Immature natural killer cell (primary cell): ENCODE data around the gene METTL18. TPM values are rescaled to one million over a fixed set of nuclear protein-coding genes. Genes with fewer than 3 reads are reported as not detected.

Source experiments
- DNase-seq, 3 donors: peaks; one replicate each; pipeline ENCODE4 v3.0.0; 2022; ENCODE audit warnings: mixed read lengths in 1 of 3
- H3K27ac Mint-ChIP-seq, 6 donors: one replicate each; pipeline ENCODE4 v1.8.0; 2020; ENCODE audit warnings: mixed read lengths in 6 of 6, mild to moderate bottlenecking in 5 of 6, inconsistent platforms in 4 of 6, moderate library complexity in 3 of 6
- H3K27me3 Mint-ChIP-seq, 3 donors: one replicate each; pipeline ENCODE4 v1.8.0; 2020 to 2021; ENCODE audit warnings: low read depth in 3 of 3, mild to moderate bottlenecking in 3 of 3, mixed read lengths in 3 of 3, moderate library complexity in 3 of 3, inconsistent platforms in 1 of 3
- H3K36me3 Mint-ChIP-seq, 3 donors: one replicate each; pipeline ENCODE4 v1.8.0; 2020; ENCODE audit warnings: mixed read lengths in 3 of 3, inconsistent platforms in 2 of 3, mild to moderate bottlenecking in 2 of 3
- H3K4me1 Mint-ChIP-seq, 2 donors: one replicate each; pipeline ENCODE4 v1.8.0; 2020; ENCODE audit warnings: inconsistent platforms in 2 of 2, mild to moderate bottlenecking in 2 of 2, mixed read lengths in 2 of 2, moderate library complexity in 1 of 2
- H3K4me3 Mint-ChIP-seq, 5 donors: one replicate each; pipeline ENCODE4 v1.8.0; 2020; ENCODE audit warnings: mild to moderate bottlenecking in 5 of 5, mixed read lengths in 5 of 5, inconsistent platforms in 3 of 5, moderate library complexity in 3 of 5
- H3K9me3 Mint-ChIP-seq, 6 donors: one replicate each; pipeline ENCODE4 v1.8.0; 2020; ENCODE audit warnings: mild to moderate bottlenecking in 6 of 6, mixed read lengths in 6 of 6, inconsistent platforms in 4 of 6, moderate library complexity in 3 of 6
- polyA plus RNA-seq, 3 donors: library from polyadenylated mRNA; unstranded; fragments of 300-500 nt; fragmentation: Illumina TruSeq; gene quantifications; one replicate each; pipeline ENCODE4 v1.2.3, GENCODE V29; 2021

The METTL18 gene
- polyA plus RNA-seq, 3 donors from 2014 or later = 18.8 to 27.3 (median 22.7) TPM

DNA sequence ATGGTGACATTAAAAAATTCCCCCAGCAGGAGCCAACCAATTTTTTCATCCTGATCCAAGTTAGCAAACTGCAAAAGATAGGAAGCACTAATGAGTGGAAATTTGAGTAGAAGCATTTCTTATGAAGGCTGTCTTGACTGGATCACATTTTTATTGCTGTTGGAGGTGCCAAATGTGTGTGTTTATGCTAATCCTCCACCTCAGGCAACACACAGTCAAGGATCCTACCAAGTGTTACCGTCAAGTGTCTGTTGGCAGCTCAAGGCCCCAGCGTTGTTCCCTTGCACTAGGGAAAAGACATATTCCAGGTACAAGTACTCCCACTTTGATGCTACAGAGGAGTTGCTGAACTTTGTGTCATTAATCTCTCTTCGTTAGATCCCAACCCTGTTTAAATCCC lies 18.3 kb downstream of the METTL18 start:
- Mint-ChIP-seq H3K36me3 (no peaks in the 10 kb centered on the region), H3K4me1 (no peaks in the 10 kb centered on the region), H3K4me3 (no peak overlapping the region), H3K27me3 (peaks cover 0 to 2% (median 0%) of the 10 kb centered on the region in 3 donors), H3K27ac (no peak overlapping the region), H3K9me3 (no peaks in the 10 kb centered on the region)
- DNase-seq = no peak

- H3K4me1 Mint-ChIP-seq = no peaks in the 10 kb centered on the region
- H3K27me3 Mint-ChIP-seq = peaks cover 0 to 14% (median 3%) of the 10 kb centered on the region in 3 donors
- no peaks in the 10 kb centered on the region for H3K36me3 Mint-ChIP-seq
- DNase-seq = no peak
- H3K27ac Mint-ChIP-seq = no peak overlapping the region
- H3K4me3 Mint-ChIP-seq = no peak overlapping the region
- H3K9me3 Mint-ChIP-seq = no peaks in the 10 kb centered on the region
Observed at GRCh38 chr1:169768161-169768560, 26.5 kb downstream of the METTL18 start.

- H3K27ac Mint-ChIP-seq = no peak overlapping the region
- no peaks in the 10 kb centered on the region for H3K9me3 Mint-ChIP-seq
- no peak overlapping the region for H3K4me3 Mint-ChIP-seq
- no peaks in the 10 kb centered on the region for H3K36me3 Mint-ChIP-seq
- no peak for DNase-seq
- H3K27me3 Mint-ChIP-seq = peaks cover 0 to 14% (median 3%) of the 10 kb centered on the region in 3 donors
- H3K4me1 Mint-ChIP-seq = no peaks in the 10 kb centered on the region
Observed at GRCh38 chr1:169765580-169766331, 29.0 kb downstream of the METTL18 start.

- Mint-ChIP-seq H3K9me3 (no peaks in the 10 kb centered on the region), H3K27me3 (peaks cover 0 to 14% (median 3%) of the 10 kb centered on the region in 3 donors), H3K27ac (no peak overlapping the region), H3K4me1 (no peaks in the 10 kb centered on the region), H3K36me3 (no peaks in the 10 kb centered on the region), H3K4me3 (no peak overlapping the region)
- no peak for DNase-seq
Observed at GRCh38 chr1:169764919-169765318, 29.8 kb downstream of the METTL18 start.

- Mint-ChIP-seq H3K9me3 (no peaks in the 10 kb centered on the region), H3K27me3 (peaks cover 0 to 11% (median 3%) of the 10 kb centered on the region in 3 donors), H3K27ac (no peak overlapping the region)
Observed at GRCh38 chr1:169762699-169763098, 32.0 kb downstream of the METTL18 start.

GRCh38 chr1:169759038-169759437 lies 35.7 kb downstream of the METTL18 start:
- DNase-seq = no peak

More at GRCh38 chr1:169762699-169763098, 32.0 kb downstream of the METTL18 start:
- no peak overlapping the region for H3K4me3 Mint-ChIP-seq
- no peaks in the 10 kb centered on the region for H3K36me3 Mint-ChIP-seq
- DNase-seq = no peak
- no peaks in the 10 kb centered on the region for H3K4me1 Mint-ChIP-seq

DNA sequence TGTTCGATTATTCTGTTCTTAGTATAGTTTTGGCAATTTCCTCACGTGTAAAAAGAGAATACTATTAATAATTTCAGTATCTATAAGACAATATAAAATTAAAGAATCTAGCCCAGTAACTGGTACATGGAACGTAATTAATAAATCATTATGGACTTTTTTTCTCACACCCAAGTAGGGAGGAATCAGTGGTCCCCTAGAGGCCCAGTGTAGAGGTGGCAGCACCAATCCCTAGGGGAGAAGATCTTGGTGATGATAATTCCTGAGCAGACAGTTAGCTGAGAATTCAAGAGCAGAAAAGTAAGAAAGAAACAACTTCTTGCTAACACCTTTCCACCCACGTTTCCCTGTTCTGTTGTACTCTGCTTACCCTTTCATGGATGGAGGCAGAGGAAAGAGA lies 41.2 kb downstream of the METTL18 start:
- Mint-ChIP-seq H3K27ac (no peak overlapping the region), H3K4me3 (no peak overlapping the region), H3K9me3 (no peaks in the 10 kb centered on the region), H3K4me1 (no peaks in the 10 kb centered on the region), H3K36me3 (no peaks in the 10 kb centered on the region), H3K27me3 (peaks cover 0 to 4% (median 0%) of the 10 kb centered on the region in 3 donors)
- no peak for DNase-seq

More at GRCh38 chr1:169759038-169759437, 35.7 kb downstream of the METTL18 start:
- H3K27ac Mint-ChIP-seq = no peak overlapping the region
- no peaks in the 10 kb centered on the region for H3K36me3 Mint-ChIP-seq
- H3K4me1 Mint-ChIP-seq = no peaks in the 10 kb centered on the region
- H3K4me3 Mint-ChIP-seq = no peak overlapping the region
- peaks cover 0 to 5% (median 4%) of the 10 kb centered on the region in 3 donors for H3K27me3 Mint-ChIP-seq
- no peaks in the 10 kb centered on the region for H3K9me3 Mint-ChIP-seq

- Mint-ChIP-seq H3K36me3 (no peaks in the 10 kb centered on the region), H3K4me1 (no peaks in the 10 kb centered on the region), H3K9me3 (no peaks in the 10 kb centered on the region), H3K27me3 (peaks cover 0 to 4% (median 3%) of the 10 kb centered on the region in 3 donors), H3K4me3 (no peak overlapping the region), H3K27ac (no peak overlapping the region)
- DNase-seq = no peak
Observed at GRCh38 chr1:169750041-169750440, 44.7 kb downstream of the METTL18 start.

- no peak for DNase-seq
- H3K4me1 Mint-ChIP-seq = no peaks in the 10 kb centered on the region
- H3K36me3 Mint-ChIP-seq = no peaks in the 10 kb centered on the region
- H3K27me3 Mint-ChIP-seq = peaks cover 0 to 7% (median 3%) of the 10 kb centered on the region in 3 donors
- no peak overlapping the region for H3K4me3 Mint-ChIP-seq
- no peaks in the 10 kb centered on the region for H3K9me3 Mint-ChIP-seq
- H3K27ac Mint-ChIP-seq = no peak overlapping the region
Observed at GRCh38 chr1:169746550-169746949, 48.2 kb downstream of the METTL18 start.

- Mint-ChIP-seq H3K36me3 (no peaks in the 10 kb centered on the region), H3K27ac (no peak overlapping the region), H3K4me3 (no peak overlapping the region), H3K4me1 (no peaks in the 10 kb centered on the region), H3K9me3 (no peaks in the 10 kb centered on the region), H3K27me3 (peaks cover 0 to 7% (median 3%) of the 10 kb centered on the region in 3 donors)
- DNase-seq = no peak
Observed at GRCh38 chr1:169745015-169745861, 49.5 kb downstream of the METTL18 start.

Other genes with a start within 250 kb of the METTL18 start
- 1 to 10 TPM in 1 of 3 donors, under 1 TPM in 2; 0.08 to 1.3 (median 0.09) TPM for gene F5, start 208.4 kb downstream of the METTL18 start, polyA plus RNA-seq
- gene SELP, start 164.8 kb downstream of the METTL18 start, polyA plus RNA-seq = 1 to 10 TPM in 1 of 3 donors, under 1 TPM in 1, not detected in 1; 0.66 to 1.4 TPM
- gene SELL, start 83.3 kb downstream of the METTL18 start, polyA plus RNA-seq = 1,000 to 10,000 TPM; 1,217 to 1,884 (median 1,329) TPM
- not detected for gene SELE, start 60.8 kb downstream of the METTL18 start, polyA plus RNA-seq
- gene SCYL3, start 99.0 kb upstream of the METTL18 start, polyA plus RNA-seq = 10 to 100 TPM in 1 of 3 donors, 1 to 10 TPM in 2; 6.1 to 13.1 (median 6.8) TPM